Liver (tissue), 9 donors: ENCODE results near the gene ANK3. TPM values are rescaled to one million over a fixed set of nuclear protein-coding genes. Genes with fewer than 3 reads are reported as not detected.

Experiments
- DNase-seq: peaks from one replicate; pipeline ENCODE4 v3.0.0-alpha.2; 2017; ENCODE audit warnings: low spot score
- H3K27ac ChIP-seq, 2 donors: one replicate each; pipeline ENCODE4 v1.7.0; 2013; ENCODE audit warnings: inconsistent platforms in 2 of 2, low read length in 2 of 2, control low read depth in 1 of 2, low read depth in 1 of 2, mild to moderate bottlenecking in 1 of 2
- H3K27me3 ChIP-seq, 4 donors: one replicate each; pipeline versions ENCODE4 v1.6.1 to v1.7.0; 2013; ENCODE audit warnings: low read length in 3 of 4, inconsistent platforms in 1 of 4, mild to moderate bottlenecking in 1 of 4, moderate library complexity in 1 of 4; ENCODE audit not compliant: control insufficient read depth in 4 of 4, insufficient read depth in 4 of 4
- H3K36me3 ChIP-seq, 4 donors: one replicate each; pipeline versions ENCODE4 v1.6.1 to v1.7.0; 2013; ENCODE audit warnings: low read length in 3 of 4, mild to moderate bottlenecking in 3 of 4, low read depth in 1 of 4, moderate library complexity in 1 of 4; ENCODE audit not compliant: control insufficient read depth in 4 of 4, insufficient read depth in 3 of 4
- H3K4me1 ChIP-seq, 4 donors: one replicate each; pipeline versions ENCODE4 v1.6.1 to v1.7.0; 2013; ENCODE audit warnings: low read length in 3 of 4, mild to moderate bottlenecking in 3 of 4, moderate library complexity in 1 of 4; ENCODE audit not compliant: control insufficient read depth in 4 of 4, insufficient read depth in 4 of 4
- H3K4me3 ChIP-seq, 3 donors: one replicate each; pipeline versions ENCODE4 v1.6.1 to v1.7.0; 2013; ENCODE audit warnings: low read length in 3 of 3, control low read depth in 1 of 3, low read depth in 1 of 3, mild to moderate bottlenecking in 1 of 3
- H3K9ac ChIP-seq, 2 donors: one replicate each; pipeline ENCODE4 v1.7.0; 2013; ENCODE audit warnings: low read length in 2 of 2, mild to moderate bottlenecking in 2 of 2, moderate library complexity in 2 of 2, control low read depth in 1 of 2, low read depth in 1 of 2
- H3K9me3 ChIP-seq, 4 donors: one replicate each; pipeline versions ENCODE4 v1.6.1 to v1.7.0; 2013; ENCODE audit warnings: low read length in 3 of 4; ENCODE audit not compliant: control insufficient read depth in 4 of 4
- EGR1 ChIP-seq, 2 donors: IDR thresholded peaks; 2 replicates each; pipeline ENCODE4 v1.6.1; 2016 to 2018; ENCODE audit warnings: antibody characterized with exemption in 2 of 2, low read depth in 2 of 2
- FOXA1 ChIP-seq: IDR thresholded peaks from 2 replicates; pipeline ENCODE4 v1.6.1; 2016; ENCODE audit warnings: antibody characterized with exemption
- FOXA2 ChIP-seq: IDR thresholded peaks from 2 replicates; pipeline ENCODE4 v1.6.1; 2016; ENCODE audit warnings: antibody characterized with exemption
- GABPA ChIP-seq, 2 donors: IDR thresholded peaks in 1 of 2; conservative IDR thresholded peaks in 1 of 2; 2 replicates each; pipeline ENCODE4 v1.6.1; 2016; ENCODE audit warnings: antibody characterized with exemption in 2 of 2, mild to moderate bottlenecking in 1 of 2, moderate library complexity in 1 of 2
- HNF4A ChIP-seq, 2 donors: conservative IDR thresholded peaks; 2 replicates each; pipeline ENCODE4 v1.6.1; 2016; ENCODE audit warnings: antibody characterized with exemption in 2 of 2, mild to moderate bottlenecking in 2 of 2
- HNF4G ChIP-seq: IDR thresholded peaks from 2 replicates; pipeline ENCODE4 v1.6.1; 2016; ENCODE audit warnings: antibody characterized with exemption
- JUND ChIP-seq, 2 donors: IDR thresholded peaks; 2 replicates each; pipeline ENCODE4 v1.6.1; 2016; ENCODE audit warnings: antibody characterized with exemption in 2 of 2
- NR2F2 ChIP-seq: IDR thresholded peaks from 2 replicates; pipeline ENCODE4 v1.6.1; 2016; ENCODE audit warnings: antibody characterized with exemption
- RAD21 ChIP-seq, 2 donors: IDR thresholded peaks; 2 replicates each; pipeline ENCODE4 v1.6.1; 2016; ENCODE audit warnings: antibody characterized with exemption in 2 of 2, mild to moderate bottlenecking in 2 of 2
- SP1 ChIP-seq: IDR thresholded peaks from 2 replicates; pipeline ENCODE4 v1.6.1; 2018; ENCODE audit warnings: antibody characterized with exemption, mild to moderate bottlenecking
- TAF1 ChIP-seq: conservative IDR thresholded peaks from 2 replicates; pipeline ENCODE4 v1.6.1; 2016; ENCODE audit warnings: antibody characterized with exemption, mild to moderate bottlenecking
- YY1 ChIP-seq: IDR thresholded peaks from 2 replicates; pipeline ENCODE4 v1.6.1; 2016; ENCODE audit warnings: antibody characterized with exemption, mild to moderate bottlenecking
- WGBS: extraction: QIAGEN DNeasy Blood & Tissue Kit; methylation state at CpG from one replicate; pipeline ENCODE4 v1.1.7; 2013; 5-methylcytosine and 5-hydroxymethylcytosine counted together
- polyA plus RNA-seq, 2 donors: library from polyadenylated mRNA; stranded (reverse) in 1 of 2; unstranded in 1 of 2; fragments of 200-250 nt in 1 of 2; fragments of >200 nt in 1 of 2; fragmentation: Nextera tagmentation in 1 of 2; extraction: Ambion mirVana in 1 of 2; gene quantifications; one replicate each; pipeline versions ENCODE4 v1.2.1 to v1.2.3, GENCODE V29; 2013 to 2015
- total RNA-seq, 2 donors: library from RNA; depleted of rRNA; stranded (reverse); fragments of >200 nt; gene quantifications; one replicate each; pipeline ENCODE4 v1.2.3, GENCODE V29; 2014
- TF ChIP-seq, protein P1 (sequence below): IDR thresholded peaks from 2 replicates; pipeline ENCODE4 v1.6.1; 2016; ENCODE audit warnings: antibody characterized with exemption
- TF ChIP-seq, protein P2 (sequence below): IDR thresholded peaks from 2 replicates; pipeline ENCODE4 v1.6.1; 2016; ENCODE audit warnings: antibody characterized with exemption
- TF ChIP-seq, protein P3 (sequence below): fragments of 150-350 bp; IDR thresholded peaks from 2 replicates; pipeline ENCODE4 v1.5.1; 2017; ENCODE audit warnings: improper control_type of control experiment, low read depth, low read length; ENCODE audit not compliant: missing input control
- TF ChIP-seq, protein P4 (sequence below): IDR thresholded peaks from 2 replicates; pipeline ENCODE4 v1.6.1; 2016; ENCODE audit warnings: antibody characterized with exemption
- TF ChIP-seq, protein P5 (sequence below): IDR thresholded peaks from 2 replicates; pipeline ENCODE4 v1.6.1; 2016; ENCODE audit warnings: antibody characterized with exemption, mild to moderate bottlenecking
- donor health status: healthy.
- donor health status: healthy.
- donor health status: healthy.
- donor health status: healthy.
- donor health status: healthy.

ANK3 gene
- total and polyA plus RNA-seq, 4 donors, result 5.7 to 30.0 (median 9.7) TPM

DNA sequence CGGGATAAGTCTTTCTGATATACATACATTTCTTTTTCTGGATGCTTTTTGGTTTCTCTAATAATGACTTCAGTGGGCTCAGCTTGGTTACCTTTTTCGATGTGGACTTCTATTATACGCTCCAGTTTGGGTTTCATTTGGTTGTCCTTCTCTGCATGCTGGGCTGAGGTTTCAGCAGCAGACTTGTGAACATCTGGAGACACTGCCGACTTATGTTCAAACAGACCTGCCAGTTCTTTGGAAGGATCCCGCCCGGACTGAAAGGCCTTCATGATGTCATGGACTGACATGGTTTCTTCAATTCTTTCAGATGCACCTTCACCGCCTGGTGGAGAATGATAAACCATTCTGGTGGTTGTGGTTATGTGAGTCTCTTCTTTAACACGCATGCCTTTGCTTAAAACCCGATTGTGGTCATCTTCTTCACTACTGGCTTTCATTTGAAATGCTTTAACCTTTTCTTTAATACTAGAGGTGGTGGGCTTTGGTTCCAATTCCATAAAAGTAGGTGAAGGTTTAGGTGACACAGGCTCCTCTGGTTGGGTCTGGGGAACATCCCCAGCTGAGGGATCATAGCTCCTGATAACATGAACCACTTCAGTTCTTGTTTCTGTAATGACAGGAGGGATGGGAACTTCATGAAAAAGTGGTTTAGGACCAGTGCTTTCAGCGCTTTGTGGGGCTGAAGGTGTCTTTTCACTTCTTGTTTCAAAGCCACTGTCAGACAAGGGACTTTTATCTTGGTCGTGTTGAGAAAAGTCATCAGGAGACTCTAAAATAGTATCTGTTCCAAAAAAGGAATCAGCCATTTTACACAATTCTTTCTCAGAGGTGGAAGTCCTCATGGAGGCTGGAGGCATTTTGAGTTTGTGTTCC, 315.7 kb downstream of the ANK3 start:
- no peak overlapping the region for H3K4me3 ChIP-seq
- H3K9me3 ChIP-seq, result no peaks in the 10 kb centered on the region
- 92% methylated on average over 11 of the region's 11 CpGs for WGBS
- TF ChIP-seq SP1, result no peak
- TF ChIP-seq TAF1, result no peak
- no peak for TF ChIP-seq GABPA (IDR thresholded peaks at IDR 0.05 in 1 of 2, conservative IDR thresholded peaks at IDR 0.05 in 1 of 2)
- TF ChIP-seq EGR1 (IDR thresholded peaks at IDR 0.05; ENCODE audit: low read depth in 2 of 2), result no peak
- no peak for TF ChIP-seq YY1
- no peak for TF ChIP-seq FOXA1
- no peak for TF ChIP-seq JUND (IDR thresholded peaks at IDR 0.05)
- no peak for TF ChIP-seq HNF4A (conservative IDR thresholded peaks at IDR 0.05)
- TF ChIP-seq, protein P1, sequence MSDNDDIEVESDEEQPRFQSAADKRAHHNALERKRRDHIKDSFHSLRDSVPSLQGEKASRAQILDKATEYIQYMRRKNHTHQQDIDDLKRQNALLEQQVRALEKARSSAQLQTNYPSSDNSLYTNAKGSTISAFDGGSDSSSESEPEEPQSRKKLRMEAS, result no peak
- TF ChIP-seq, protein P2, sequence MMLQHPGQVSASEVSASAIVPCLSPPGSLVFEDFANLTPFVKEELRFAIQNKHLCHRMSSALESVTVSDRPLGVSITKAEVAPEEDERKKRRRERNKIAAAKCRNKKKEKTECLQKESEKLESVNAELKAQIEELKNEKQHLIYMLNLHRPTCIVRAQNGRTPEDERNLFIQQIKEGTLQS, result no peak
- TF ChIP-seq, protein P3, sequence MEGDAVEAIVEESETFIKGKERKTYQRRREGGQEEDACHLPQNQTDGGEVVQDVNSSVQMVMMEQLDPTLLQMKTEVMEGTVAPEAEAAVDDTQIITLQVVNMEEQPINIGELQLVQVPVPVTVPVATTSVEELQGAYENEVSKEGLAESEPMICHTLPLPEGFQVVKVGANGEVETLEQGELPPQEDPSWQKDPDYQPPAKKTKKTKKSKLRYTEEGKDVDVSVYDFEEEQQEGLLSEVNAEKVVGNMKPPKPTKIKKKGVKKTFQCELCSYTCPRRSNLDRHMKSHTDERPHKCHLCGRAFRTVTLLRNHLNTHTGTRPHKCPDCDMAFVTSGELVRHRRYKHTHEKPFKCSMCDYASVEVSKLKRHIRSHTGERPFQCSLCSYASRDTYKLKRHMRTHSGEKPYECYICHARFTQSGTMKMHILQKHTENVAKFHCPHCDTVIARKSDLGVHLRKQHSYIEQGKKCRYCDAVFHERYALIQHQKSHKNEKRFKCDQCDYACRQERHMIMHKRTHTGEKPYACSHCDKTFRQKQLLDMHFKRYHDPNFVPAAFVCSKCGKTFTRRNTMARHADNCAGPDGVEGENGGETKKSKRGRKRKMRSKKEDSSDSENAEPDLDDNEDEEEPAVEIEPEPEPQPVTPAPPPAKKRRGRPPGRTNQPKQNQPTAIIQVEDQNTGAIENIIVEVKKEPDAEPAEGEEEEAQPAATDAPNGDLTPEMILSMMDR, result no peak
- TF ChIP-seq, protein P4, sequence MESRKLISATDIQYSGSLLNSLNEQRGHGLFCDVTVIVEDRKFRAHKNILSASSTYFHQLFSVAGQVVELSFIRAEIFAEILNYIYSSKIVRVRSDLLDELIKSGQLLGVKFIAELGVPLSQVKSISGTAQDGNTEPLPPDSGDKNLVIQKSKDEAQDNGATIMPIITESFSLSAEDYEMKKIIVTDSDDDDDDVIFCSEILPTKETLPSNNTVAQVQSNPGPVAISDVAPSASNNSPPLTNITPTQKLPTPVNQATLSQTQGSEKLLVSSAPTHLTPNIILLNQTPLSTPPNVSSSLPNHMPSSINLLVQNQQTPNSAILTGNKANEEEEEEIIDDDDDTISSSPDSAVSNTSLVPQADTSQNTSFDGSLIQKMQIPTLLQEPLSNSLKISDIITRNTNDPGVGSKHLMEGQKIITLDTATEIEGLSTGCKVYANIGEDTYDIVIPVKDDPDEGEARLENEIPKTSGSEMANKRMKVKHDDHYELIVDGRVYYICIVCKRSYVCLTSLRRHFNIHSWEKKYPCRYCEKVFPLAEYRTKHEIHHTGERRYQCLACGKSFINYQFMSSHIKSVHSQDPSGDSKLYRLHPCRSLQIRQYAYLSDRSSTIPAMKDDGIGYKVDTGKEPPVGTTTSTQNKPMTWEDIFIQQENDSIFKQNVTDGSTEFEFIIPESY, result no peak
- no peak overlapping the region for H3K27ac ChIP-seq
- no peaks in the 10 kb centered on the region for H3K27me3 ChIP-seq
- no peaks in the 10 kb centered on the region for H3K4me1 ChIP-seq
- DNase-seq, result no peak
- no peak overlapping the region for H3K9ac ChIP-seq
- peaks cover 0 to 9% (median 2%) of the 10 kb centered on the region in 4 donors for H3K36me3 ChIP-seq

DNA sequence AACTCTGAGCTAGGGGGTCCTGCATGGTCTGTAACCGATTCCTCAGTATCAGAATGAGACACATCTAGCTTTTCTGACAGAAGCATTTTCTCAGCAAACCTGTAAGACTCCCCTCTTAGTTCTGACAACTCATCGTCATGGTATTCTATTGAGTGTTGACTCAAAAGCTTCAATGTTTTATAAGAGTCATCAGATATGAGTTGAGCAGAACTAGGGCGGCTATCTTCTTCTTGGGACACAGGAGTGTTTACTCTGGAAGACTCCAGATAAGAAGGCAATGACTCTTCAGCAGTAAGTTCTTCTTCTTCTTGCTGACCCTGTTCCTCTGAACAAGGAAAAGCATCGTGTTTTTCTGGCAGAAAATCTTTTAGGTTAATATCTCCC, 316.3 kb downstream of the ANK3 start:
- DNase-seq, result no peak
- H3K36me3 ChIP-seq, result peaks cover 0 to 9% (median 2%) of the 10 kb centered on the region in 4 donors
- no peak for TF ChIP-seq YY1
- no peak for TF ChIP-seq GABPA (IDR thresholded peaks at IDR 0.05 in 1 of 2, conservative IDR thresholded peaks at IDR 0.05 in 1 of 2)
- no peak for TF ChIP-seq JUND (IDR thresholded peaks at IDR 0.05)
- TF ChIP-seq FOXA1, result no peak
- TF ChIP-seq, protein P2, result no peak
- no peak for TF ChIP-seq SP1
- TF ChIP-seq RAD21 (IDR thresholded peaks at IDR 0.05), result no peak
- no peak for TF ChIP-seq NR2F2
- TF ChIP-seq, protein P5, sequence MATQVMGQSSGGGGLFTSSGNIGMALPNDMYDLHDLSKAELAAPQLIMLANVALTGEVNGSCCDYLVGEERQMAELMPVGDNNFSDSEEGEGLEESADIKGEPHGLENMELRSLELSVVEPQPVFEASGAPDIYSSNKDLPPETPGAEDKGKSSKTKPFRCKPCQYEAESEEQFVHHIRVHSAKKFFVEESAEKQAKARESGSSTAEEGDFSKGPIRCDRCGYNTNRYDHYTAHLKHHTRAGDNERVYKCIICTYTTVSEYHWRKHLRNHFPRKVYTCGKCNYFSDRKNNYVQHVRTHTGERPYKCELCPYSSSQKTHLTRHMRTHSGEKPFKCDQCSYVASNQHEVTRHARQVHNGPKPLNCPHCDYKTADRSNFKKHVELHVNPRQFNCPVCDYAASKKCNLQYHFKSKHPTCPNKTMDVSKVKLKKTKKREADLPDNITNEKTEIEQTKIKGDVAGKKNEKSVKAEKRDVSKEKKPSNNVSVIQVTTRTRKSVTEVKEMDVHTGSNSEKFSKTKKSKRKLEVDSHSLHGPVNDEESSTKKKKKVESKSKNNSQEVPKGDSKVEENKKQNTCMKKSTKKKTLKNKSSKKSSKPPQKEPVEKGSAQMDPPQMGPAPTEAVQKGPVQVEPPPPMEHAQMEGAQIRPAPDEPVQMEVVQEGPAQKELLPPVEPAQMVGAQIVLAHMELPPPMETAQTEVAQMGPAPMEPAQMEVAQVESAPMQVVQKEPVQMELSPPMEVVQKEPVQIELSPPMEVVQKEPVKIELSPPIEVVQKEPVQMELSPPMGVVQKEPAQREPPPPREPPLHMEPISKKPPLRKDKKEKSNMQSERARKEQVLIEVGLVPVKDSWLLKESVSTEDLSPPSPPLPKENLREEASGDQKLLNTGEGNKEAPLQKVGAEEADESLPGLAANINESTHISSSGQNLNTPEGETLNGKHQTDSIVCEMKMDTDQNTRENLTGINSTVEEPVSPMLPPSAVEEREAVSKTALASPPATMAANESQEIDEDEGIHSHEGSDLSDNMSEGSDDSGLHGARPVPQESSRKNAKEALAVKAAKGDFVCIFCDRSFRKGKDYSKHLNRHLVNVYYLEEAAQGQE, result no peak
- TF ChIP-seq HNF4G, result no peak
- TF ChIP-seq HNF4A (conservative IDR thresholded peaks at IDR 0.05), result no peak
- no peak for TF ChIP-seq EGR1 (IDR thresholded peaks at IDR 0.05; ENCODE audit: low read depth in 2 of 2)
- TF ChIP-seq, protein P3, result no peak
- TF ChIP-seq FOXA2, result no peak
- TF ChIP-seq, protein P1, result no peak
- no peaks in the 10 kb centered on the region for H3K9me3 ChIP-seq
- H3K27me3 ChIP-seq, result no peaks in the 10 kb centered on the region
- H3K9ac ChIP-seq, result no peak overlapping the region
- no peak overlapping the region for H3K27ac ChIP-seq
- H3K4me3 ChIP-seq, result no peak overlapping the region
- H3K4me1 ChIP-seq, result no peaks in the 10 kb centered on the region
- WGBS, result 90% methylated on average over 4 of the region's 4 CpGs
